Measurements from ENCODE around the gene OSBPL9. TPM values are rescaled to one million over a fixed set of nuclear protein-coding genes. Genes with fewer than 3 reads are reported as not detected.
"Not testable (repeated sequence)": the region's sequence is repeated elsewhere in the genome, so short reads cannot be mapped to it uniquely, and the experiment has no call there.

OSBPL9 gene
- total and polyA plus RNA-seq, 4 experiments from 2014 or later = 45.1 to 47.8 (median 46.1) TPM

DNA sequence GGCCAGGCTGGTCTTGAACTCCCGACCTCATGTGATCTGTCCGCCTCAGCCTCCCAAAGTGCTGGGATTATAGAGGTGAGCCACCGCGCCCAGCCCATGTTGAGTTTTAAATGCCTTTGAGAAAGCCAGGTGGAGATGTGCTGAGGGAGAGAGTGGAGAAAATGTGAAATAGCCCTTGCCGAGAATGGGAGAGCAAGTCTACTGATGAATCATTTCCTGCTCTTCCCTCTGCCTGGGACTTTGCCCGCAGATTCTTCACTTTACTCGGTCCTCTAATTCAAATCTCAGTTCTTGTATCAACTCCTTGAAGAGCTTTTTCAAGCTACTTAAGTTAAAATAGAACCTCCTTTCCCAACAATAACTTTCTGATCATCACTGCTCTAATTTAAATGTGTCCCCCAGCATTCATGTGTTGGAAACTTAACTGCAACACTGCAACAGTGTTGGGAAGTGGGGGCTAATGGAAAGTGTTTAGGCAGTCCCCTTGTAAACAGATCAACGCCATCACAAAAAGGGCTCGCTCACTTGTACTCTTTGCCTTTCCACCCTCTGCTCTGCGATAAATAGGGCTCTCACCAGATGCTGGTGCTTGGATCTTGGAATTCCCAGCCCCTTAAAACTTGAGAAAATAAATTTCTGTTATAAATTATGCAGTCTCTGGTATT is 27.8 kb downstream of the OSBPL9 start:
- Histone ChIP-seq H3K27ac (ENCODE audit: low read depth, low read length) (no peak overlapping the region), H3K4me1 (ENCODE audit: insufficient read depth, low read length) (no peaks in the 10 kb centered on the region), H3K9me3 (ENCODE audit: control insufficient read depth in 1 of 2, low read length in 2 of 2) (no peaks in the 10 kb centered on the region), H3K4me3 (ENCODE audit: low read length in 2 of 2) (no peak overlapping the region), H3K36me3 (ENCODE audit: insufficient read depth, low read length) (no peaks in the 10 kb centered on the region), H3K27me3 (ENCODE audit: insufficient read depth, low read length) (no peaks in the 10 kb centered on the region)
- Mint-ChIP-seq H3K4me1 (peaks cover 5 to 14% (median 8%) of the 10 kb centered on the region in 4 donors), H3K27me3 (no peaks in the 10 kb centered on the region), H3K4me3 (no peak overlapping the region), H3K9me3 (peaks cover 0 to 2% (median 0%) of the 10 kb centered on the region in 8 donors), H3K27ac (no peak overlapping the region), H3K36me3 (peaks cover 12 to 25% of the 10 kb centered on the region in 2 donors)
- DNase-seq = no peak
- intact Hi-C loops (cut with micrococcal nuclease) = loop anchor here (10.0 kb wide), 1 partner anchor 60 kb away; no protein-coding TSS in a partner anchor
- ChIA-PET POLR2A (ENCODE audit: partially characterized antibody) (no interaction called here), CTCF (ENCODE audit: partially characterized antibody) (no interaction called here)

DNA sequence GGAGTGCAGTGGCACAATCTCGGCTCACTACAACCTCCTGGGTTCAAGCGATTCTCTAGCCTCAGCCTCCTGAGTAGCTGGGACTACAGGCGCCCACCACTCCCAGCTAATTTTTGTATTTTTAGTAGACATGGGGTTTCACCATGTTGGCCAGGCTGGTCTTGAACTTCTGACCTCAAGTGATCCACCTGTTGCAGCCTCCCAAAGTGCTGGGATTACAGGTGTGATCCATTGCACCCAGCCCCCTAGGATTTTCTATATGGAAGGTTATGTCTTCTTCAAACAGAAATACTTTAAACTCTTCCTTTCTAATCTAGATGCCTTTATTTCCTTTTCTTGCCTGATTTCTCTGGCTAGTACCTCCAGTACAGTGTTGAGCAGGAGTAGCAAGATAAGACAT is 29.7 kb downstream of the OSBPL9 start:
- H3K9me3 Mint-ChIP-seq; CTCF ChIA-PET (ENCODE audit: partially characterized antibody): not testable (repeated sequence)
- intact Hi-C loops (cut with micrococcal nuclease) = loop anchor here (10.0 kb wide), 1 partner anchor 58 kb away; no protein-coding TSS in a partner anchor

DNA sequence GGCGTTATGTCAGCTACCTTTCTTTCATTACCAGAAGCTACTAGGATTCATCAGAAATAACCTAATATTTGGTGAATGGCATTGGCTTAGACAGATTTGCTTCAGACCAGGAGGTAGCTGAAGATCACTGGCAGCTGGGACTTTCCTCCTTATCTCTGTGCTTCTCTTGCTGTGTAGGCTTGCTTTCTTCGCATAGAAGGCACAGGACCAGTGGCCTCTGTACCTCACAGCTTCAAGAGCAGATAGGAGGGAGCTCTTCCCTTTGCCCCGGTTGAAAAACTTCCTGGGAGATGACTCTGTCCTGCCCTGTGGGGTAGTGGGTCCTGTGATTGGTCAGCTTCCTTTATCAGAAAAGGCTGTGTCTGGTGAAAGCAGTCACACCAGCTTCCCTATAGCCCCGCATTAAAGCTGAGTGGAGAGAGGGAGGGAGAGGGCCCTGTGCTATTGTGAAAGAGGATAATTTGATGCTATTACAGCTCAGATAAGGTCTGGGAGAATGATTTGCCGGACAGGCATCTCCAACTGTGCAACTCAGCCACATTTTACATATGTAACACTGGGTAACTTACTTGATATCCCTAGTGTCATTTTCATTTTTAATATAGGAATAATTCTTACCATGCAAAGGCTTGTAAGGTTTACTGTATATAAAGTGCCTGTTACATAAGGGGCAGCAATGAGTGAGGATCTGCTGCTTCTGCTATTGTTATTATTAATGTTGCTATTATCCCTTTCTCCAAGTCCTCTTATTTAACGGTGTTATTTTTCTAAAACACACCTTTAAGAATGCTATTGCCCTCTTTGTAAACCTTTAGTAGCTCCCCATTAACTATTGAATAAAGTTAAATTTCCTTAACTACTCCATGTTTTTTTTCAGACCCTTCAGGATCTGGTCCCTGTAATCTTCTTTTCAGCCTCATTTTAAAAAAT is 31.6 kb downstream of the OSBPL9 start:
- no peak for DNase-seq
- Histone ChIP-seq H3K4me1 (ENCODE audit: insufficient read depth, low read length) (no peaks in the 10 kb centered on the region), H3K27me3 (ENCODE audit: insufficient read depth, low read length) (no peaks in the 10 kb centered on the region), H3K9me3 (ENCODE audit: control insufficient read depth in 1 of 2, low read length in 2 of 2) (no peaks in the 10 kb centered on the region), H3K4me3 (ENCODE audit: low read length in 2 of 2) (no peak overlapping the region), H3K36me3 (ENCODE audit: insufficient read depth, low read length) (no peaks in the 10 kb centered on the region), H3K27ac (ENCODE audit: low read depth, low read length) (no peak overlapping the region)
- Mint-ChIP-seq H3K4me1 (peaks cover 1 to 7% (median 5%) of the 10 kb centered on the region in 4 donors), H3K27ac (no peak overlapping the region), H3K4me3 (no peak overlapping the region), H3K27me3 (no peaks in the 10 kb centered on the region), H3K9me3 (peaks cover 0 to 2% (median 0%) of the 10 kb centered on the region in 8 donors), H3K36me3 (peaks cover 21 to 24% of the 10 kb centered on the region in 2 donors)
- POLR2A ChIA-PET (ENCODE audit: partially characterized antibody) = interaction anchor here (0.7 kb wide), 1 partner anchor 17 kb away, joined by 3 read pairs; no protein-coding TSS in a partner anchor
- intact Hi-C loops (cut with micrococcal nuclease) = loop anchor here (10.0 kb wide), 1 partner anchor 56 kb away; no protein-coding TSS in a partner anchor
- CTCF ChIA-PET (ENCODE audit: partially characterized antibody) = no interaction called here

More for the DNA sequence above, 29.7 kb downstream of the OSBPL9 start:
- H3K27ac ChIP-seq (ENCODE audit: low read depth, low read length); H3K36me3 ChIP-seq (ENCODE audit: insufficient read depth, low read length); H3K27me3 Mint-ChIP-seq; H3K4me1 ChIP-seq (ENCODE audit: insufficient read depth, low read length); H3K27ac Mint-ChIP-seq; H3K9me3 ChIP-seq (ENCODE audit: control insufficient read depth in 1 of 2, low read length in 2 of 2); DNase-seq; H3K4me3 Mint-ChIP-seq; H3K27me3 ChIP-seq (ENCODE audit: insufficient read depth, low read length); H3K4me3 ChIP-seq (ENCODE audit: low read length in 2 of 2); POLR2A ChIA-PET (ENCODE audit: partially characterized antibody): not testable (repeated sequence)
- Mint-ChIP-seq H3K36me3 (peaks cover 11 to 29% of the 10 kb centered on the region in 2 donors), H3K4me1 (peaks cover 5 to 14% (median 8%) of the 10 kb centered on the region in 4 donors)

DNA sequence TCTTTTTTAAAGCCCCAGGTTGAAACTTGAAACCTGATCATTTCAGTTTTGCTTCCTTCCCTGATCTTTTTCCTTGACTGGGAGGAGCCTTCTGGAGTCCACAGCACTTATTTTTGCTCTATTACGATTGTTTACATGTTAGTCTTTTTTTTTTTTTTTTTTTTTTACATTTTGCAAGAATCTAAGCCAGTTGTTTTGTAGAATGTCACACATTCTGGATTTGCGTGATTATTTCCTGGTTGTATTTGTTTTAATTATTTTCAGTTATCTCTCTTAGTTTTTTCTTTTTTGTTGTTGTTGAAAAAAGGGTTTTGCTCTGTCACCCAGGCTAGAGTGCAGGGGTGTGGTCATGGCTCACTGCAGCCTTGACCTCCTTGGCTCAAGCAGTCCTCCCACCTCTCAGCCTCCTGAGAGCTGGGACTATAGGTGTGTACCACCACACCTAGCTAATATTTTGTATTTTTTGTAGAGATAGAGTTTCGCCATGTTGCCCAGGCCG is 32.8 kb downstream of the OSBPL9 start:
- ChIA-PET CTCF (ENCODE audit: partially characterized antibody) (no interaction called here), POLR2A (ENCODE audit: partially characterized antibody) (no interaction called here)
- Histone ChIP-seq H3K27ac (ENCODE audit: low read depth, low read length) (no peak overlapping the region), H3K4me3 (ENCODE audit: low read length in 2 of 2) (no peak overlapping the region), H3K36me3 (ENCODE audit: insufficient read depth, low read length) (no peaks in the 10 kb centered on the region), H3K4me1 (ENCODE audit: insufficient read depth, low read length) (no peaks in the 10 kb centered on the region), H3K27me3 (ENCODE audit: insufficient read depth, low read length) (no peaks in the 10 kb centered on the region), H3K9me3 (ENCODE audit: control insufficient read depth in 1 of 2, low read length in 2 of 2) (no peaks in the 10 kb centered on the region)
- no peaks in the 10 kb centered on the region for H3K27me3 Mint-ChIP-seq
- H3K4me1 Mint-ChIP-seq = peaks cover 0 to 4% (median 3%) of the 10 kb centered on the region in 4 donors
- no peak overlapping the region for H3K4me3 Mint-ChIP-seq
- H3K27ac Mint-ChIP-seq = no peak overlapping the region
- H3K36me3 Mint-ChIP-seq = peaks cover 19 to 20% of the 10 kb centered on the region in 2 donors
- peaks cover 0 to 2% (median 0%) of the 10 kb centered on the region in 8 donors for H3K9me3 Mint-ChIP-seq
- intact Hi-C loops (cut with micrococcal nuclease) = loop anchor here (10.0 kb wide), 1 partner anchor 55 kb away; no protein-coding TSS in a partner anchor
- no peak for DNase-seq

DNA sequence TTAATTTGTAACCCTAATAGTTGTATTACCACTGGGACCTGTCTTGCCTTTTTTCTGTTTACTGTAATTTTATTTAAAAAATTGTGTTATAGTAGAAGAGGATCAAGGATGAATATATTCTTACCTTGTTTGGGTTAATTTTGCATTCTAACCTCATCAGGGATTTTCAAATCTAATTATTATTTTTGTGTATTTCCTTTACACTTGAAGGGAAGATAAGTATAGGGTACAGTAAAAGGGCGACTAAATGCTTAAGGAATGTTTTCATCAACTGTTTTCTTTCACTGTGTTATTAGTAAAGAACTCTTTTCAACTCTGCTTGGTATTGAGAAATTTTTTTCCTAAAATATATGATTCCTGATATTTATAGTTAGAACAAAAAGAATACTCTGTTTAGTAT is 33.3 kb downstream of the OSBPL9 start:
- H3K36me3 Mint-ChIP-seq = peaks cover 19 to 22% of the 10 kb centered on the region in 2 donors
- no peak overlapping the region for H3K4me3 Mint-ChIP-seq
- intact Hi-C loops (cut with micrococcal nuclease) = no loop called here
- H3K27me3 ChIP-seq (ENCODE audit: insufficient read depth, low read length) = no peaks in the 10 kb centered on the region
- no peaks in the 10 kb centered on the region for H3K9me3 ChIP-seq (ENCODE audit: control insufficient read depth in 1 of 2, low read length in 2 of 2)
- no peak for DNase-seq
- ChIA-PET CTCF (ENCODE audit: partially characterized antibody) (no interaction called here), POLR2A (ENCODE audit: partially characterized antibody) (no interaction called here)
- peaks cover 0 to 4% (median 4%) of the 10 kb centered on the region in 4 donors for H3K4me1 Mint-ChIP-seq
- H3K27ac Mint-ChIP-seq = no peak overlapping the region
- no peak overlapping the region for H3K27ac ChIP-seq (ENCODE audit: low read depth, low read length)
- H3K4me1 ChIP-seq (ENCODE audit: insufficient read depth, low read length) = no peaks in the 10 kb centered on the region
- H3K27me3 Mint-ChIP-seq = no peaks in the 10 kb centered on the region
- H3K36me3 ChIP-seq (ENCODE audit: insufficient read depth, low read length) = no peaks in the 10 kb centered on the region
- H3K4me3 ChIP-seq (ENCODE audit: low read length in 2 of 2) = no peak overlapping the region
- H3K9me3 Mint-ChIP-seq = peaks cover 0 to 2% (median 0%) of the 10 kb centered on the region in 8 donors

DNA sequence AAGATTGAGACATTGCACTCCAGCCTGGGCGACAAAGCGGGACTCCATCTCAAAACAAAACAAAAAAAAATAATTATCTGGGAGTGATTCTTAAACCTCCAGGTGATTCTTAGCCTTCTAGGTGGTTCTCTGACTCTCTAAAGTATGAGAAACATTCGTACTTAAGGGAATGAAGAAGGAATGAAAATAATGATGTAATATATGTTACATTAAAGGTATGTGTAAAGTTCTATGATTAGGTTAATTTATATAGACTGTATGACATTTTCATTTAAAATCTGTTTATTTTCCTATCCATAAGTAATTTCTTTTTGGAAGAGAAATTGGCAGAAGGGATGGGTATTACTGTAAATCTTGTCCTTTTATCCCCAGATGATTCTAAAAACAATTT is 34.7 kb downstream of the OSBPL9 start:
- no peaks in the 10 kb centered on the region for H3K27me3 ChIP-seq (ENCODE audit: insufficient read depth, low read length)
- H3K9me3 Mint-ChIP-seq = no peaks in the 10 kb centered on the region
- no peak overlapping the region for H3K4me3 ChIP-seq (ENCODE audit: low read length in 2 of 2)
- no peaks in the 10 kb centered on the region for H3K36me3 ChIP-seq (ENCODE audit: insufficient read depth, low read length)
- H3K27ac ChIP-seq (ENCODE audit: low read depth, low read length) = no peak overlapping the region
- H3K4me1 Mint-ChIP-seq = peaks cover 0 to 9% (median 4%) of the 10 kb centered on the region in 4 donors
- no peak for DNase-seq
- H3K36me3 Mint-ChIP-seq = peaks cover 25 to 30% of the 10 kb centered on the region in 2 donors
- peak overlapping the region in 1 of 7 donors; percentile 14 for H3K27ac Mint-ChIP-seq
- H3K9me3 ChIP-seq (ENCODE audit: control insufficient read depth in 1 of 2, low read length in 2 of 2) = no peaks in the 10 kb centered on the region
- no peaks in the 10 kb centered on the region for H3K4me1 ChIP-seq (ENCODE audit: insufficient read depth, low read length)
- no peaks in the 10 kb centered on the region for H3K27me3 Mint-ChIP-seq
- ChIA-PET POLR2A (ENCODE audit: partially characterized antibody) (no interaction called here), CTCF (ENCODE audit: partially characterized antibody) (no interaction called here)
- intact Hi-C loops (cut with micrococcal nuclease) = no loop called here
- no peak overlapping the region for H3K4me3 Mint-ChIP-seq

DNA sequence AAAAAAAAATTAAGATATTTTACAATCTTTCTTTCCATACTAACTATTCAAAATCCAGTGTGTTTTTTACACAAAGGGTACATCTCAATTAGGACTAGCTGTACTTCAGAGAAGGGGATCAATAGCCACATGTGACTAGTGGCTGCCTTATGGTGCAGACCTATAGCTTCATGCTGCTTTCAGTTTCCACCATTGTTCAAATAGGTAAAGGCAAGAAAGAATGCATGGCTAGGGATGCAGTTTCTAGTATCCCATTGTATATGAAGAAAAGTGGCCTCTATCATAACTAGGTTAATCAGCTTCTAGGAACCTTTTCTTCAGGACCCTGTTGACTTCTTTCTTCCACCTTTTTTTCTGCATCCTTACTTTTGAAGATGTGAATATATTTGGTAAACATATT is 35.7 kb downstream of the OSBPL9 start:
- Mint-ChIP-seq H3K36me3 (peaks cover 25 to 30% of the 10 kb centered on the region in 2 donors), H3K4me3 (no peak overlapping the region), H3K4me1 (peaks cover 0 to 9% (median 4%) of the 10 kb centered on the region in 4 donors), H3K9me3 (peaks cover 0 to 1% (median 0%) of the 10 kb centered on the region in 8 donors), H3K27me3 (no peaks in the 10 kb centered on the region), H3K27ac (peak overlapping the region in 1 of 7 donors; percentile 69)
- DNase-seq = no peak
- no peaks in the 10 kb centered on the region for H3K9me3 ChIP-seq (ENCODE audit: control insufficient read depth in 1 of 2, low read length in 2 of 2)
- ChIA-PET POLR2A (ENCODE audit: partially characterized antibody) (no interaction called here), CTCF (ENCODE audit: partially characterized antibody) (no interaction called here)
- H3K27ac ChIP-seq (ENCODE audit: low read depth, low read length) = no peak overlapping the region
- no peaks in the 10 kb centered on the region for H3K36me3 ChIP-seq (ENCODE audit: insufficient read depth, low read length)
- intact Hi-C loops (cut with micrococcal nuclease) = no loop called here
- H3K4me3 ChIP-seq (ENCODE audit: low read length in 2 of 2) = no peak overlapping the region
- no peaks in the 10 kb centered on the region for H3K27me3 ChIP-seq (ENCODE audit: insufficient read depth, low read length)
- no peaks in the 10 kb centered on the region for H3K4me1 ChIP-seq (ENCODE audit: insufficient read depth, low read length)

Data from CD4-positive, alpha-beta memory T cell (primary cell).